Measurements from ENCODE around the gene FHDC1.

Gene FHDC1

GRCh38 chr4:152956147-152956546, 20.0 kb downstream of the FHDC1 start:
- TF ChIP-seq POLR2AphosphoS5 (IDR thresholded peaks at IDR 0.05; ENCODE audit: low read depth, low read length) = no peak
- no peak for TF ChIP-seq FOXP2 (optimal IDR thresholded peaks at IDR 0.05; ENCODE audit: borderline replicate concordance, extremely low read depth, extremely low read length, insufficient read depth)
- TF ChIP-seq TAF1 (IDR thresholded peaks at IDR 0.05; ENCODE audit: borderline replicate concordance, insufficient read depth, low read length) = no peak
- TF ChIP-seq REST (IDR thresholded peaks at IDR 0.05; ENCODE audit: insufficient read depth in 1 of 2, low read depth in 2 of 2, low read length in 2 of 2) = no peak
- no peak for TF ChIP-seq SIN3A (IDR thresholded peaks at IDR 0.05; ENCODE audit: borderline replicate concordance, insufficient read depth, low read length)

- TF ChIP-seq TAF1 (IDR thresholded peaks at IDR 0.05; ENCODE audit: borderline replicate concordance, insufficient read depth, low read length) (no peak), POLR2AphosphoS5 (IDR thresholded peaks at IDR 0.05; ENCODE audit: low read depth, low read length) (no peak), SIN3A (IDR thresholded peaks at IDR 0.05; ENCODE audit: borderline replicate concordance, insufficient read depth, low read length) (no peak), FOXP2 (optimal IDR thresholded peaks at IDR 0.05; ENCODE audit: borderline replicate concordance, extremely low read depth, extremely low read length, insufficient read depth) (no peak), REST (IDR thresholded peaks at IDR 0.05; ENCODE audit: insufficient read depth in 1 of 2, low read depth in 2 of 2, low read length in 2 of 2) (no peak)
Observed at GRCh38 chr4:152956650-152957436, 20.7 kb downstream of the FHDC1 start.

GRCh38 chr4:152957437-152958171, 21.5 kb downstream of the FHDC1 start:
- TF ChIP-seq SIN3A (IDR thresholded peaks at IDR 0.05; ENCODE audit: borderline replicate concordance, insufficient read depth, low read length) (no peak), POLR2AphosphoS5 (IDR thresholded peaks at IDR 0.05; ENCODE audit: low read depth, low read length) (no peak), REST (IDR thresholded peaks at IDR 0.05; ENCODE audit: insufficient read depth in 1 of 2, low read depth in 2 of 2, low read length in 2 of 2) (no peak), FOXP2 (optimal IDR thresholded peaks at IDR 0.05; ENCODE audit: borderline replicate concordance, extremely low read depth, extremely low read length, insufficient read depth) (no peak), TAF1 (IDR thresholded peaks at IDR 0.05; ENCODE audit: borderline replicate concordance, insufficient read depth, low read length) (no peak)

GRCh38 chr4:152959080-152959479, 23.0 kb downstream of the FHDC1 start:
- TF ChIP-seq POLR2AphosphoS5 (IDR thresholded peaks at IDR 0.05; ENCODE audit: low read depth, low read length) (no peak), SIN3A (IDR thresholded peaks at IDR 0.05; ENCODE audit: borderline replicate concordance, insufficient read depth, low read length) (no peak), FOXP2 (optimal IDR thresholded peaks at IDR 0.05; ENCODE audit: borderline replicate concordance, extremely low read depth, extremely low read length, insufficient read depth) (no peak), TAF1 (IDR thresholded peaks at IDR 0.05; ENCODE audit: borderline replicate concordance, insufficient read depth, low read length) (no peak), REST (IDR thresholded peaks at IDR 0.05; ENCODE audit: insufficient read depth in 1 of 2, low read depth in 2 of 2, low read length in 2 of 2) (no peak)
